Tongue (tissue), 2 donors: ENCODE measurements around the gene CHL1. TPM values are rescaled to one million over a fixed set of nuclear protein-coding genes. Genes with fewer than 3 reads are reported as not detected.

Source experiments
- DNase-seq: peaks from one replicate; pipeline ENCODE4 v3.0.0-alpha.2; 2015
- total RNA-seq: library from RNA; depleted of rRNA; stranded (reverse); fragments of >200 nt; gene quantifications from one replicate; pipeline ENCODE4 v1.2.3, GENCODE V29; 2014

CHL1 gene
- total RNA-seq, 1 donor from 2014 or later: 69.0 TPM

- DNase-seq: no peak
These were observed 87.8 kb downstream of the CHL1 start for GRCh38 chr3:284322-284721.

GRCh38 chr3:288417-288816, 91.9 kb downstream of the CHL1 start:
- no peak for DNase-seq

- no peak for DNase-seq
These were observed 94.5 kb downstream of the CHL1 start for GRCh38 chr3:291028-291427.

GRCh38 chr3:291646-292436, 95.3 kb downstream of the CHL1 start:
- no peak for DNase-seq

- DNase-seq: no peak
These were observed 97.5 kb downstream of the CHL1 start for GRCh38 chr3:294096-294495.

- no peak for DNase-seq
These were observed 98.0 kb downstream of the CHL1 start for GRCh38 chr3:294581-294980.

GRCh38 chr3:295166-295565, 98.6 kb downstream of the CHL1 start:
- peak; percentile 12 for DNase-seq

GRCh38 chr3:297585-297984, 101.0 kb downstream of the CHL1 start:
- DNase-seq: no peak

GRCh38 chr3:299590-300301, 103.2 kb downstream of the CHL1 start:
- no peak for DNase-seq

GRCh38 chr3:307182-307581, 110.6 kb downstream of the CHL1 start:
- no peak for DNase-seq

- no peak for DNase-seq
These were observed 112.2 kb downstream of the CHL1 start for GRCh38 chr3:308597-309321.

- DNase-seq: no peak
These were observed 115.7 kb downstream of the CHL1 start for GRCh38 chr3:312160-312733.

- no peak for DNase-seq
These were observed 116.3 kb downstream of the CHL1 start for GRCh38 chr3:312911-313310.

- DNase-seq: no peak
These were observed 120.4 kb downstream of the CHL1 start for GRCh38 chr3:317012-317411.

- DNase-seq: no peak
These were observed 122.3 kb downstream of the CHL1 start for GRCh38 chr3:318903-319302.

GRCh38 chr3:324423-324822, 127.9 kb downstream of the CHL1 start:
- DNase-seq: no peak

- no peak for DNase-seq
These were observed 128.9 kb downstream of the CHL1 start for GRCh38 chr3:325495-325894.

- DNase-seq: no peak
These were observed 134.0 kb downstream of the CHL1 start for GRCh38 chr3:330494-331115.

GRCh38 chr3:331881-332280, 135.3 kb downstream of the CHL1 start:
- no peak for DNase-seq

- DNase-seq: no peak
These were observed 136.1 kb downstream of the CHL1 start for GRCh38 chr3:332701-333100.

GRCh38 chr3:335240-335639, 138.7 kb downstream of the CHL1 start:
- DNase-seq: no peak

- DNase-seq: no peak
These were observed 142.8 kb downstream of the CHL1 start for GRCh38 chr3:339351-339750.
